GM12878 (cell line): ENCODE results near the gene MAP4K1. TPM values are rescaled to one million over a fixed set of nuclear protein-coding genes. Genes with fewer than 3 reads are reported as not detected.

Experiments used
- ATAC-seq: fragments of 200-7000 bp; cut with Tn5 transposase; 3 replicates; pipeline ENCODE4 v1.9.1; 2020; ENCODE audit warnings: mild to moderate bottlenecking, moderate library complexity
- BruUV-seq: library from RNA; stranded (reverse); fragments of 400-500 nt; replicated peaks from 2 replicates; lab custom pipeline; 2021; lab: Mats Ljungman, UMichigan
- CTCF ChIA-PET: fragments of 300-600 bp; sonication (Branson Sonifier 250); formaldehyde crosslinking; extraction: SDS; loops from one replicate; lab custom pipeline; 2021; ENCODE audit warnings: inconsistent platforms; lab: Yijun Ruan, JAX
- POLR2A ChIA-PET: fragments of 350-600 bp; formaldehyde crosslinking; extraction: SDS; loops from one replicate; lab custom pipeline; 2021; ENCODE audit warnings: inconsistent platforms; lab: Charles Lee
- RAD21 ChIA-PET: fragments of 300-600 bp; sonication (Branson Sonifier 250); formaldehyde crosslinking; loops from one replicate; lab custom pipeline; 2023; ENCODE audit warnings: antibody characterized with exemption; ENCODE audit not compliant: unreplicated experiment; lab: Charles Lee
- SMC1A ChIA-PET: fragments of 300-600 bp; sonication (Branson Sonifier 250); formaldehyde crosslinking; loops from one replicate; lab custom pipeline; 2023; ENCODE audit not compliant: unreplicated experiment, uncharacterized antibody; lab: Charles Lee
- DNase-seq: peaks from one replicate; pipeline ENCODE4 v3.0.0-alpha.2; 2011; ENCODE audit warnings: low read depth, low spot score
- FAIRE-seq: peaks from 3 replicates; lab custom pipeline; 2011; peaks lifted over from hg19 to GRCh38; lab: Jason Lieb, UNC
- H2AFZ ChIP-seq: 2 replicates; pipeline ENCODE4 v1.6.0; 2011; ENCODE audit warnings: low read depth, low read length, control low read depth; ENCODE audit not compliant: control insufficient read depth
- H3K27ac ChIP-seq: 2 replicates; pipeline ENCODE4 v1.5.1; 2011; ENCODE audit warnings: control low read depth; ENCODE audit not compliant: control insufficient read depth, insufficient read depth
- H3K27me3 ChIP-seq, 2 experiments: replicated peaks in 1 of 2; 2 replicates each; pipeline versions ENCODE4 v1.6.0 to v1.6.1; 2011; ENCODE audit warnings: low read length in 1 of 2; ENCODE audit not compliant: control insufficient read depth in 2 of 2, insufficient read depth in 2 of 2
- H3K36me3 ChIP-seq, 2 experiments: 2 replicates each; pipeline ENCODE4 v1.5.1; 2011; ENCODE audit warnings: low read length in 1 of 2; ENCODE audit not compliant: control insufficient read depth in 2 of 2, insufficient read depth in 2 of 2
- H3K4me1 ChIP-seq: 2 replicates; pipeline ENCODE4 v1.6.1; 2011; ENCODE audit warnings: mild to moderate bottlenecking, low read length, moderate library complexity, mixed read lengths; ENCODE audit not compliant: control insufficient read depth, insufficient read depth
- H3K4me2 ChIP-seq: 2 replicates; pipeline ENCODE4 v1.6.0; 2011; ENCODE audit warnings: control low read depth; ENCODE audit not compliant: control insufficient read depth, insufficient read depth
- H3K4me3 ChIP-seq: fragments of 200-600 bp; sonication (generic); 2 replicates; pipeline ENCODE4 v1.5.1; 2016
- H3K79me2 ChIP-seq: 2 replicates; pipeline ENCODE4 v1.6.0; 2011; ENCODE audit warnings: low read length; ENCODE audit not compliant: control insufficient read depth, insufficient read depth
- H3K9ac ChIP-seq: 2 replicates; pipeline ENCODE4 v1.8.0; 2011; ENCODE audit warnings: low read length, control low read depth, mixed read lengths; ENCODE audit not compliant: control insufficient read depth, insufficient read depth
- H3K9me3 ChIP-seq: replicated peaks from 3 replicates; pipeline ENCODE4 v1.5.1; 2011; ENCODE audit warnings: mild to moderate bottlenecking, low read length; ENCODE audit not compliant: control insufficient read depth, insufficient read depth
- H4K20me1 ChIP-seq: 2 replicates; pipeline ENCODE4 v1.6.0; 2011; ENCODE audit not compliant: control insufficient read depth, insufficient read depth
- ATF3 ChIP-seq: IDR thresholded peaks from 2 replicates; pipeline ENCODE4 v1.6.1; 2011; ENCODE audit warnings: low read depth, mild to moderate bottlenecking, low read length, moderate library complexity, borderline replicate concordance; ENCODE audit errors: extremely low read depth
- EGR1 ChIP-seq, 2 experiments: IDR thresholded peaks; 1 replicate in 1 of 2; 2 replicates in 1 of 2; pipeline ENCODE4 v1.6.1; 2011 to 2012; ENCODE audit warnings: low read depth in 2 of 2, low read length in 2 of 2, borderline replicate concordance in 1 of 2, mild to moderate bottlenecking in 1 of 2, moderate library complexity in 1 of 2
- MEF2A ChIP-seq: IDR thresholded peaks from 2 replicates; pipeline ENCODE4 v1.6.1; 2011; ENCODE audit warnings: low read depth, mild to moderate bottlenecking, low read length, moderate library complexity; ENCODE audit not compliant: insufficient read depth
- MTA2 ChIP-seq: fragments of 450-650 bp; IDR thresholded peaks from 2 replicates; pipeline ENCODE4 v1.6.1; 2016; ENCODE audit warnings: low read depth, mild to moderate bottlenecking, moderate library complexity
- whole genome bisulfite sequencing: methylation state at CpG from one replicate; pipeline ENCODE4 v1.1.6; 2016; ENCODE audit warnings: low lambda C conversion rate; ENCODE audit not compliant: insufficient replicate concordance, insufficient coverage; ENCODE audit errors: missing lambda C conversion rate; 5-methylcytosine and 5-hydroxymethylcytosine counted together
- in situ Hi-C: fragments of 300-500 bp; cut with MboI; formaldehyde crosslinking; loops from 9 replicates; pipeline ENCODE4 v1.14.3; 2018; ENCODE audit warnings: mixed read lengths
- intact Hi-C: fragments of 100-400 bp; cut with micrococcal nuclease; formaldehyde crosslinking; loops from one replicate; pipeline ENCODE4 v1.14.2; 2022; ENCODE audit not compliant: unreplicated experiment
- polyA plus RNA-seq, 11 experiments: library from polyadenylated mRNA; depleted of rRNA in 4 of 11; unstranded in 6 of 11; stranded (reverse) in 5 of 11; fragments of >200 nt; fragmentation: Nextera tagmentation in 4 of 11; fragmentation: Illumina TruSeq in 1 of 11; extraction: Ambion mirVana in 4 of 11; extraction: Trizol in 1 of 11; gene quantifications; 1 replicate in 1 of 11; 2 replicates in 10 of 11; pipeline versions ENCODE4 v1.2.1 to v1.2.3, GENCODE V29; 2011 to 2016; ENCODE audit warnings: inconsistent platforms in 2 of 11, missing spikeins in 2 of 11, low read depth in 1 of 11
- total RNA-seq, 4 experiments: library from RNA; depleted of rRNA in 3 of 4; stranded (reverse); fragments of >200 nt in 3 of 4; fragmentation: Illumina TruSeq in 1 of 4; extraction: Trizol in 1 of 4; gene quantifications; 2 replicates each; pipeline versions ENCODE4 v1.2.1 to v1.2.3, GENCODE V29; 2013 to 2021

MAP4K1 gene
- total and polyA plus RNA-seq, 10 of the 15 experiments (the other 5 are each of a cell fraction or from before 2014, with no cell fraction given): 39.2 to 306 (median 140) TPM

GRCh38 chr19:38538386-38538785 is 79.4 kb downstream of the MAP4K1 start:
- H3K79me2 ChIP-seq: no peaks in the 10 kb centered on the region
- intact Hi-C loops: no loop called here
- in situ Hi-C loops: no loop called here
- CTCF ChIA-PET: interaction anchor here (0.7 kb wide), 2 partner anchors 27 to 147 kb away, joined by 3 to 4 read pairs; no protein-coding TSS in a partner anchor
- FAIRE-seq: no peak
- POLR2A ChIA-PET: interaction anchor here (0.6 kb wide), 1 partner anchor 313 kb away, joined by 4 read pairs; no protein-coding TSS in a partner anchor
- WGBS: 76% methylated on average over 3 of the region's 3 CpGs
- ATAC-seq: no peak
- H2AFZ ChIP-seq: no peak overlapping the region
- BruUV-seq: no TSS peak
- RAD21 ChIA-PET: no interaction called here
- H3K27ac ChIP-seq: no peak overlapping the region
- H3K36me3 ChIP-seq: no peaks in the 10 kb centered on the region
- H3K4me3 ChIP-seq: no peak overlapping the region
- no peak for TF ChIP-seq ATF3
- TF ChIP-seq EGR1 (IDR thresholded peaks at IDR 0.05; ENCODE audit: borderline replicate concordance in 1 of 2, low read depth in 2 of 2, low read length in 2 of 2): no peak
- TF ChIP-seq MEF2A: no peak
- TF ChIP-seq MTA2: no peak
- H3K4me2 ChIP-seq: 0 out of 2 replicates have a peak overlapping the region, but pooled peaks have one; percentile 25
- no peaks in the 10 kb centered on the region for H4K20me1 ChIP-seq
- H3K9ac ChIP-seq: no peak overlapping the region
- H3K4me1 ChIP-seq: no peaks in the 10 kb centered on the region
- H3K27me3 ChIP-seq: no peaks in the 10 kb centered on the region
- SMC1A ChIA-PET: no interaction called here
- DNase-seq: no peak
- H3K9me3 ChIP-seq: peaks cover 12% of the 10 kb centered on the region; the same call in 2 of the 3 replicates

Other genes with a start within 250 kb of the MAP4K1 start
Only the 7 nearest of the 14 such genes appear.
- gene RASGRP4, start 191.7 kb downstream of the MAP4K1 start, total RNA-seq (2014; rRNA removed): 4.8 and 5.7 TPM in 2 replicates
- gene RASGRP4, start 191.7 kb downstream of the MAP4K1 start, total RNA-seq (2014; rRNA removed; fragmentation: Illumina TruSeq; extraction: Trizol): 2.0 and 2.8 TPM in 2 replicates
- 5.9 TPM in 2 replicates for gene RASGRP4, start 191.7 kb downstream of the MAP4K1 start, total RNA-seq (2021)
- gene RASGRP4, start 191.7 kb downstream of the MAP4K1 start, polyA plus RNA-seq (2011; rRNA removed): 0.04 and 0.24 TPM in 2 replicates
- 4.2 and 5.5 TPM in 2 replicates for gene RASGRP4, start 191.7 kb downstream of the MAP4K1 start, polyA plus RNA-seq (2014; fragmentation: Illumina TruSeq; extraction: Trizol)
- gene RASGRP4, start 191.7 kb downstream of the MAP4K1 start, polyA plus RNA-seq (2014; fragmentation: Nextera tagmentation; extraction: Ambion mirVana): under 1 TPM; 0.26 to 0.55 TPM
- gene RASGRP4, start 191.7 kb downstream of the MAP4K1 start, polyA plus RNA-seq (2014; rRNA removed): 6.6 and 7.4 TPM in 2 replicates
- gene RASGRP4, start 191.7 kb downstream of the MAP4K1 start, polyA plus RNA-seq (2016; fragmentation: Nextera tagmentation; extraction: Ambion mirVana): 1 to 10 TPM; 2.4 to 3.8 TPM
- gene RYR1, start 184.3 kb downstream of the MAP4K1 start, total RNA-seq (2014; rRNA removed): 0.11 TPM in 2 replicates
- 0.04 and 0.28 TPM in 2 replicates for gene RYR1, start 184.3 kb downstream of the MAP4K1 start, total RNA-seq (2014; rRNA removed; fragmentation: Illumina TruSeq; extraction: Trizol)
- gene RYR1, start 184.3 kb downstream of the MAP4K1 start, total RNA-seq (2021): 0.28 and 0.88 TPM in 2 replicates
- 0.03 and 0.07 TPM in 2 replicates for gene RYR1, start 184.3 kb downstream of the MAP4K1 start, polyA plus RNA-seq (2011; rRNA removed)
- 0.05 and 0.32 TPM in 2 replicates for gene RYR1, start 184.3 kb downstream of the MAP4K1 start, polyA plus RNA-seq (2014; fragmentation: Illumina TruSeq; extraction: Trizol)
- gene RYR1, start 184.3 kb downstream of the MAP4K1 start, polyA plus RNA-seq (2014; fragmentation: Nextera tagmentation; extraction: Ambion mirVana): under 1 TPM; under 0.01 to 0.02 TPM
- gene RYR1, start 184.3 kb downstream of the MAP4K1 start, polyA plus RNA-seq (2014; rRNA removed): 0.10 and 0.22 TPM in 2 replicates
- gene RYR1, start 184.3 kb downstream of the MAP4K1 start, polyA plus RNA-seq (2016; fragmentation: Nextera tagmentation; extraction: Ambion mirVana): under 1 TPM in 1 of 2 experiments, not detected in 1; 0.04 TPM
- gene EIF3K, start 1.2 kb upstream of the MAP4K1 start, total RNA-seq (2014; rRNA removed): 454 and 468 TPM in 2 replicates
- 344 and 358 TPM in 2 replicates for gene EIF3K, start 1.2 kb upstream of the MAP4K1 start, total RNA-seq (2014; rRNA removed; fragmentation: Illumina TruSeq; extraction: Trizol)
- gene EIF3K, start 1.2 kb upstream of the MAP4K1 start, total RNA-seq (2021): 378 and 384 TPM in 2 replicates
- 156 and 330 TPM in 2 replicates for gene EIF3K, start 1.2 kb upstream of the MAP4K1 start, polyA plus RNA-seq (2011; rRNA removed)
- gene EIF3K, start 1.2 kb upstream of the MAP4K1 start, polyA plus RNA-seq (2014; fragmentation: Illumina TruSeq; extraction: Trizol): 862 and 927 TPM in 2 replicates
- gene EIF3K, start 1.2 kb upstream of the MAP4K1 start, polyA plus RNA-seq (2014; fragmentation: Nextera tagmentation; extraction: Ambion mirVana): 100 to 1,000 TPM; 715 to 863 TPM
- gene EIF3K, start 1.2 kb upstream of the MAP4K1 start, polyA plus RNA-seq (2014; rRNA removed): 515 and 596 TPM in 2 replicates
- gene EIF3K, start 1.2 kb upstream of the MAP4K1 start, polyA plus RNA-seq (2016; fragmentation: Nextera tagmentation; extraction: Ambion mirVana): 100 to 1,000 TPM; 393 to 403 TPM
- gene ACTN4, start 29.7 kb upstream of the MAP4K1 start, total RNA-seq (2014; rRNA removed): 131 and 173 TPM in 2 replicates
- gene ACTN4, start 29.7 kb upstream of the MAP4K1 start, total RNA-seq (2014; rRNA removed; fragmentation: Illumina TruSeq; extraction: Trizol): 26.9 and 30.4 TPM in 2 replicates
- 278 and 293 TPM in 2 replicates for gene ACTN4, start 29.7 kb upstream of the MAP4K1 start, total RNA-seq (2021)
- 40.0 and 127 TPM in 2 replicates for gene ACTN4, start 29.7 kb upstream of the MAP4K1 start, polyA plus RNA-seq (2011; rRNA removed)
- 99.2 and 135 TPM in 2 replicates for gene ACTN4, start 29.7 kb upstream of the MAP4K1 start, polyA plus RNA-seq (2014; fragmentation: Illumina TruSeq; extraction: Trizol)
- 1 to 10 TPM; 2.4 to 6.7 TPM for gene ACTN4, start 29.7 kb upstream of the MAP4K1 start, polyA plus RNA-seq (2014; fragmentation: Nextera tagmentation; extraction: Ambion mirVana)
- gene ACTN4, start 29.7 kb upstream of the MAP4K1 start, polyA plus RNA-seq (2014; rRNA removed): 123 and 187 TPM in 2 replicates
- 10 to 100 TPM; 37.9 to 45.7 TPM for gene ACTN4, start 29.7 kb upstream of the MAP4K1 start, polyA plus RNA-seq (2016; fragmentation: Nextera tagmentation; extraction: Ambion mirVana)
- gene CAPN12, start 126.5 kb upstream of the MAP4K1 start, total RNA-seq (2014; rRNA removed): 2.8 and 4.1 TPM in 2 replicates
- gene CAPN12, start 126.5 kb upstream of the MAP4K1 start, total RNA-seq (2014; rRNA removed; fragmentation: Illumina TruSeq; extraction: Trizol): 1.5 and 1.7 TPM in 2 replicates
- 3.0 and 5.1 TPM in 2 replicates for gene CAPN12, start 126.5 kb upstream of the MAP4K1 start, total RNA-seq (2021)
- 1.7 and 2.0 TPM in 2 replicates for gene CAPN12, start 126.5 kb upstream of the MAP4K1 start, polyA plus RNA-seq (2011; rRNA removed)
- 2.7 and 3.1 TPM in 2 replicates for gene CAPN12, start 126.5 kb upstream of the MAP4K1 start, polyA plus RNA-seq (2014; fragmentation: Illumina TruSeq; extraction: Trizol)
- 1 to 10 TPM; 1.2 to 2.0 TPM for gene CAPN12, start 126.5 kb upstream of the MAP4K1 start, polyA plus RNA-seq (2014; fragmentation: Nextera tagmentation; extraction: Ambion mirVana)
- 4.6 and 7.3 TPM in 2 replicates for gene CAPN12, start 126.5 kb upstream of the MAP4K1 start, polyA plus RNA-seq (2014; rRNA removed)
- gene CAPN12, start 126.5 kb upstream of the MAP4K1 start, polyA plus RNA-seq (2016; fragmentation: Nextera tagmentation; extraction: Ambion mirVana): 1 to 10 TPM in 1 of 2 experiments, under 1 TPM in 1; 0.64 to 1.9 TPM
- not detected in 2 replicates for gene LGALS7, start 155.6 kb upstream of the MAP4K1 start, total RNA-seq (2014; rRNA removed)
- not detected in 2 replicates for gene LGALS7, start 155.6 kb upstream of the MAP4K1 start, total RNA-seq (2014; rRNA removed; fragmentation: Illumina TruSeq; extraction: Trizol)
- not detected in 2 replicates for gene LGALS7, start 155.6 kb upstream of the MAP4K1 start, total RNA-seq (2021)
- 0.19 TPM in 1 of 2 replicates, not detected in the other for gene LGALS7, start 155.6 kb upstream of the MAP4K1 start, polyA plus RNA-seq (2011; rRNA removed)
- gene LGALS7, start 155.6 kb upstream of the MAP4K1 start, polyA plus RNA-seq (2014; fragmentation: Illumina TruSeq; extraction: Trizol): not detected in 2 replicates
- gene LGALS7, start 155.6 kb upstream of the MAP4K1 start, polyA plus RNA-seq (2014; fragmentation: Nextera tagmentation; extraction: Ambion mirVana): not detected
- gene LGALS7, start 155.6 kb upstream of the MAP4K1 start, polyA plus RNA-seq (2014; rRNA removed): not detected in 2 replicates
- gene LGALS7, start 155.6 kb upstream of the MAP4K1 start, polyA plus RNA-seq (2016; fragmentation: Nextera tagmentation; extraction: Ambion mirVana): not detected
- not detected in 2 replicates for gene LGALS7B, start 171.2 kb upstream of the MAP4K1 start, total RNA-seq (2014; rRNA removed)
- not detected in 2 replicates for gene LGALS7B, start 171.2 kb upstream of the MAP4K1 start, total RNA-seq (2014; rRNA removed; fragmentation: Illumina TruSeq; extraction: Trizol)
- not detected in 2 replicates for gene LGALS7B, start 171.2 kb upstream of the MAP4K1 start, total RNA-seq (2021)
- gene LGALS7B, start 171.2 kb upstream of the MAP4K1 start, polyA plus RNA-seq (2011; rRNA removed): not detected in 2 replicates
- not detected in 2 replicates for gene LGALS7B, start 171.2 kb upstream of the MAP4K1 start, polyA plus RNA-seq (2014; fragmentation: Illumina TruSeq; extraction: Trizol)
- not detected for gene LGALS7B, start 171.2 kb upstream of the MAP4K1 start, polyA plus RNA-seq (2014; fragmentation: Nextera tagmentation; extraction: Ambion mirVana)
- gene LGALS7B, start 171.2 kb upstream of the MAP4K1 start, polyA plus RNA-seq (2014; rRNA removed): not detected in 2 replicates
- gene LGALS7B, start 171.2 kb upstream of the MAP4K1 start, polyA plus RNA-seq (2016; fragmentation: Nextera tagmentation; extraction: Ambion mirVana): not detected